ENCODE data around the gene ZNF598. TPM values are rescaled to one million over a fixed set of nuclear protein-coding genes. Genes with fewer than 3 reads are reported as not detected.
"Not testable (repeated sequence)": the region's sequence is repeated elsewhere in the genome, so short reads cannot be mapped to it uniquely, and the experiment has no call there.

ZNF598 gene
- total and polyA plus RNA-seq, 2 donors: 6.3 to 38.4 TPM

- not testable (repeated sequence) for H3K4me1 ChIP-seq (ENCODE audit: insufficient read depth); DNase-seq (ENCODE audit: extremely low spot score); H3K27ac ChIP-seq (ENCODE audit: low read depth); H3K36me3 ChIP-seq (ENCODE audit: insufficient read depth); H3K4me3 ChIP-seq (ENCODE audit: low read depth, low read length)
- WGBS: 69% methylated on average over 30 of the region's 30 CpGs
These were observed 51.5 kb downstream of the ZNF598 start for GRCh38 chr16:1958143-1958491.

GRCh38 chr16:1957434-1958142 is 52.0 kb downstream of the ZNF598 start:
- not testable (repeated sequence) for H3K36me3 ChIP-seq (ENCODE audit: insufficient read depth); H3K4me1 ChIP-seq (ENCODE audit: insufficient read depth); H3K27ac ChIP-seq (ENCODE audit: low read depth); DNase-seq (ENCODE audit: extremely low spot score); H3K4me3 ChIP-seq (ENCODE audit: low read depth, low read length)
- 86% methylated on average over 22 of the region's 22 CpGs for WGBS

- Histone ChIP-seq H3K4me3 (ENCODE audit: low read depth, low read length) (no peak overlapping the region), H3K27ac (ENCODE audit: low read depth) (no peak overlapping the region), H3K36me3 (ENCODE audit: insufficient read depth) (no peaks in the 10 kb centered on the region), H3K4me1 (ENCODE audit: insufficient read depth) (no peaks in the 10 kb centered on the region)
- no peak for DNase-seq (ENCODE audit: extremely low spot score)
- 87% methylated on average over 22 of the region's 22 CpGs for WGBS
These were observed 55.9 kb downstream of the ZNF598 start for GRCh38 chr16:1953734-1954133.

GRCh38 chr16:1950559-1950958 is 59.1 kb downstream of the ZNF598 start:
- DNase-seq (ENCODE audit: extremely low spot score): no peak
- no peak overlapping the region for H3K4me3 ChIP-seq (ENCODE audit: low read depth, low read length)
- 81% methylated on average over 19 of the region's 19 CpGs for WGBS
- H3K27ac ChIP-seq (ENCODE audit: low read depth): no peak overlapping the region
- H3K36me3 ChIP-seq (ENCODE audit: insufficient read depth): no peaks in the 10 kb centered on the region
- no peaks in the 10 kb centered on the region for H3K4me1 ChIP-seq (ENCODE audit: insufficient read depth)

GRCh38 chr16:1950047-1950446 is 59.6 kb downstream of the ZNF598 start:
- WGBS: 73% methylated on average over 7 of the region's 7 CpGs
- no peak for DNase-seq (ENCODE audit: extremely low spot score)
- Histone ChIP-seq H3K4me1 (ENCODE audit: insufficient read depth) (no peaks in the 10 kb centered on the region), H3K27ac (ENCODE audit: low read depth) (no peak overlapping the region), H3K36me3 (ENCODE audit: insufficient read depth) (no peaks in the 10 kb centered on the region), H3K4me3 (ENCODE audit: low read depth, low read length) (no peak overlapping the region)

- Histone ChIP-seq H3K4me1 (ENCODE audit: insufficient read depth) (no peaks in the 10 kb centered on the region), H3K27ac (ENCODE audit: low read depth) (no peak overlapping the region), H3K4me3 (ENCODE audit: low read depth, low read length) (no peak overlapping the region), H3K36me3 (ENCODE audit: insufficient read depth) (no peaks in the 10 kb centered on the region)
- DNase-seq (ENCODE audit: extremely low spot score): no peak
- WGBS: 83% methylated on average over 11 of the region's 11 CpGs
These were observed 60.1 kb downstream of the ZNF598 start for GRCh38 chr16:1949507-1949906.

Small RNA genes within 50 kb of the gene (small RNA-seq; reads per million reads assigned to genes)
- gene AC005363.2 (not detected), gene RN7SL219P (not detected), gene SNORA10 (not detected), gene SNORA64 (not detected)

Other genes starting within 250 kb of the ZNF598 start
Only the 30 nearest of the 33 such genes appear.
- gene MRPS34, start 236.7 kb downstream of the ZNF598 start, total RNA-seq: 21.9 TPM
- gene MRPS34, start 236.7 kb downstream of the ZNF598 start, polyA plus RNA-seq: 98.2 TPM
- gene SPSB3, start 227.2 kb downstream of the ZNF598 start, total RNA-seq: 29.2 TPM
- 81.7 TPM for gene SPSB3, start 227.2 kb downstream of the ZNF598 start, polyA plus RNA-seq
- gene NUBP2, start 226.9 kb downstream of the ZNF598 start, total RNA-seq: 29.5 TPM
- gene NUBP2, start 226.9 kb downstream of the ZNF598 start, polyA plus RNA-seq: 82.0 TPM
- 0.11 TPM for gene IGFALS, start 216.1 kb downstream of the ZNF598 start, total RNA-seq
- 0.22 TPM for gene IGFALS, start 216.1 kb downstream of the ZNF598 start, polyA plus RNA-seq
- gene HAGH, start 183.0 kb downstream of the ZNF598 start, total RNA-seq: 20.9 TPM
- 96.0 TPM for gene HAGH, start 183.0 kb downstream of the ZNF598 start, polyA plus RNA-seq
- 35.2 TPM for gene FAHD1, start 182.6 kb downstream of the ZNF598 start, total RNA-seq
- gene FAHD1, start 182.6 kb downstream of the ZNF598 start, polyA plus RNA-seq: 34.0 TPM
- gene MEIOB, start 137.7 kb downstream of the ZNF598 start, total RNA-seq: not detected
- gene MEIOB, start 137.7 kb downstream of the ZNF598 start, polyA plus RNA-seq: not detected
- gene HS3ST6, start 91.4 kb downstream of the ZNF598 start, total RNA-seq: 1.8 TPM
- gene HS3ST6, start 91.4 kb downstream of the ZNF598 start, polyA plus RNA-seq: 1.6 TPM
- gene MSRB1, start 66.6 kb downstream of the ZNF598 start, total RNA-seq: 4.0 TPM
- gene MSRB1, start 66.6 kb downstream of the ZNF598 start, polyA plus RNA-seq: 107 TPM
- 1.2 TPM for gene RPL3L, start 55.1 kb downstream of the ZNF598 start, total RNA-seq
- gene RPL3L, start 55.1 kb downstream of the ZNF598 start, polyA plus RNA-seq: not detected
- 71.2 TPM for gene NDUFB10, start 50.3 kb downstream of the ZNF598 start, total RNA-seq
- 308 TPM for gene NDUFB10, start 50.3 kb downstream of the ZNF598 start, polyA plus RNA-seq
- 888 TPM for gene RPS2, start 45.0 kb downstream of the ZNF598 start, total RNA-seq
- 3,347 TPM for gene RPS2, start 45.0 kb downstream of the ZNF598 start, polyA plus RNA-seq
- not detected for gene RNF151, start 43.0 kb downstream of the ZNF598 start, total RNA-seq
- not detected for gene RNF151, start 43.0 kb downstream of the ZNF598 start, polyA plus RNA-seq
- gene TBL3, start 37.8 kb downstream of the ZNF598 start, total RNA-seq: 10.9 TPM
- 50.6 TPM for gene TBL3, start 37.8 kb downstream of the ZNF598 start, polyA plus RNA-seq
- gene NOXO1, start 28.4 kb downstream of the ZNF598 start, total RNA-seq: not detected
- 0.16 TPM for gene NOXO1, start 28.4 kb downstream of the ZNF598 start, polyA plus RNA-seq
- gene GFER, start 25.6 kb downstream of the ZNF598 start, total RNA-seq: 7.7 TPM
- gene GFER, start 25.6 kb downstream of the ZNF598 start, polyA plus RNA-seq: 27.8 TPM
- 2.0 TPM for gene SYNGR3, start 19.9 kb downstream of the ZNF598 start, total RNA-seq
- gene SYNGR3, start 19.9 kb downstream of the ZNF598 start, polyA plus RNA-seq: 1.8 TPM
- gene NPW, start 10.0 kb upstream of the ZNF598 start, total RNA-seq: not detected
- 0.08 TPM for gene NPW, start 10.0 kb upstream of the ZNF598 start, polyA plus RNA-seq
- 25.9 TPM for gene NHERF2, start 17.1 kb upstream of the ZNF598 start, total RNA-seq
- gene NHERF2, start 17.1 kb upstream of the ZNF598 start, polyA plus RNA-seq: 111 TPM
- 13.7 TPM for gene NTHL1, start 38.0 kb upstream of the ZNF598 start, total RNA-seq
- 28.5 TPM for gene NTHL1, start 38.0 kb upstream of the ZNF598 start, polyA plus RNA-seq
- gene TSC2, start 38.2 kb upstream of the ZNF598 start, total RNA-seq: 50.2 TPM
- gene TSC2, start 38.2 kb upstream of the ZNF598 start, polyA plus RNA-seq: 55.9 TPM
- 79.5 TPM for gene PKD1, start 126.1 kb upstream of the ZNF598 start, total RNA-seq
- gene PKD1, start 126.1 kb upstream of the ZNF598 start, polyA plus RNA-seq: 197 TPM
- gene RAB26, start 138.8 kb upstream of the ZNF598 start, total RNA-seq: 0.63 TPM
- 0.63 TPM for gene RAB26, start 138.8 kb upstream of the ZNF598 start, polyA plus RNA-seq
- 21.9 TPM for gene TRAF7, start 146.0 kb upstream of the ZNF598 start, total RNA-seq
- gene TRAF7, start 146.0 kb upstream of the ZNF598 start, polyA plus RNA-seq: 57.0 TPM
- 0.69 TPM for gene CASKIN1, start 186.8 kb upstream of the ZNF598 start, total RNA-seq
- 0.48 TPM for gene CASKIN1, start 186.8 kb upstream of the ZNF598 start, polyA plus RNA-seq
- gene MLST8, start 195.6 kb upstream of the ZNF598 start, total RNA-seq: 9.3 TPM
- 50.4 TPM for gene MLST8, start 195.6 kb upstream of the ZNF598 start, polyA plus RNA-seq
- 4.0 TPM for gene BRICD5, start 201.0 kb upstream of the ZNF598 start, total RNA-seq
- 5.0 TPM for gene BRICD5, start 201.0 kb upstream of the ZNF598 start, polyA plus RNA-seq
- gene PGP, start 205.0 kb upstream of the ZNF598 start, total RNA-seq: 4.8 TPM
- 10.5 TPM for gene PGP, start 205.0 kb upstream of the ZNF598 start, polyA plus RNA-seq
- 14.0 TPM for gene E4F1, start 213.8 kb upstream of the ZNF598 start, total RNA-seq
- gene E4F1, start 213.8 kb upstream of the ZNF598 start, polyA plus RNA-seq: 27.5 TPM
- 0.74 TPM for gene DNASE1L2, start 226.6 kb upstream of the ZNF598 start, total RNA-seq
- 0.77 TPM for gene DNASE1L2, start 226.6 kb upstream of the ZNF598 start, polyA plus RNA-seq